Measurements from ENCODE around the gene PEX3.

PEX3 gene

DNA sequence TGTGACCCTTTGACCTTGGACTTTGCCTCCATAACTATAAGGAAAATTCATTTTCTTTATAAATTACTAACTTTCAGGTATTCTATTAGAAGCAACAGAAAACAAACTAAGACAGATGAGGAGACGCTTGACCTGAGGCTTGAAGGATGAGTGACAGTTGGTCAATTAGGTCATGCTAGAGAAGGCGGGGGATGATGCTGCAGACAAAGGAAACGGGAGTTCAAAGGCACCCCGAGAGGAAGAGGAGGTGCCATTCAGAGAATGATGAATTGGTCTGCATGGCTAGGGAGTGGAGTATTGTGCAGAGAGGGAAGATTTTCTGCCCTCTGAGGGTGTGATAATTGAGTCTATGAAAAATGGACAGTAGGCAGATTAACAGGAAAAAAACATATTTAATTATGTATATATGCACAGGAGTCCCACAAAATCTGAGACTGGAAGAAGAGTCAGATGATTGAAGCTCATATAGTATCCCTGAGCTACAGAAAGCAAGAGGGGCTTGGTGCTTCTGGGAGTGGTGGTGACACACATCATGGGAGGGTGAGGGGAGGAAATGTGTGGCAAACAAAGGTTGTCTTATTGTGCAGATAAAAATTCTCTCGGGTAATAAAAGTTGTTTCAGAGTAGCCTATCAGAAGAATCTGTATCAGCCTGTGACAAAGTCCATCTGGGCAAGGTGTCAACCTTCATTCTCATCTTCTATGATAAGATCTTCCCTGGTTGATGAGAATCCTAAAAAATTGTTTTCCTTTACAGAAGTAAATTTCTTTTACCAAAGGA, 81.3 kb downstream of the PEX3 start:
- TF ChIP-seq GATA3 (IDR thresholded peaks at IDR 0.05; ENCODE audit: low read depth, low read length) (no peak), GATA2 (IDR thresholded peaks at IDR 0.05; ENCODE audit: low read depth, low read length) (no peak)

- no peak for TF ChIP-seq GATA3 (IDR thresholded peaks at IDR 0.05; ENCODE audit: low read depth, low read length)
Observed at GRCh38 chr6:143535189-143535614, 84.6 kb downstream of the PEX3 start.

- TF ChIP-seq GATA3 (IDR thresholded peaks at IDR 0.05; ENCODE audit: low read depth, low read length) (no peak), GATA2 (IDR thresholded peaks at IDR 0.05; ENCODE audit: low read depth, low read length) (no peak)
Observed at GRCh38 chr6:143536461-143536865, 85.9 kb downstream of the PEX3 start.

GRCh38 chr6:143536866-143537691, 86.5 kb downstream of the PEX3 start:
- TF ChIP-seq GATA3 (IDR thresholded peaks at IDR 0.05; ENCODE audit: low read depth, low read length) (no peak), GATA2 (IDR thresholded peaks at IDR 0.05; ENCODE audit: low read depth, low read length) (no peak)

DNA sequence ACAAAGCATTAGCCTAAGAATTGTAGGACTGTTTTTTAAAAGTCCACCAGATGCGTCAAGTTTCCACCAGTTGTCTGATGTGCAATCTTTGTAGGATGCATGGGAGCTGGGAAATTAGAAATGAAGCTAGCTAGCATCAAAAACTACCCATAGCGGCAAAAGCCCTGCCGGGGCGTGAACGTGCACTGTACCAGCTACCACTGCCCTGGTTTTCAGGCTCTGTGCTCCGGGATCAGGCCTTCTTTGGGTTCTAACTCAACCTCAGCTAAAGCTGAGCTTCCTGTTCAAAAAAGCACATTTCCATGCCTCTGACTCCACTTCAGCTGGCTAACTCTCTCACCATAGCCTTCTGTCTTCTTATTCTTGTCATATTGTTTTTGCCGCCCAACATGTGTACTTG, 87.8 kb downstream of the PEX3 start:
- no peak for TF ChIP-seq GATA2 (IDR thresholded peaks at IDR 0.05; ENCODE audit: low read depth, low read length)
- TF ChIP-seq GATA3 (IDR thresholded peaks at IDR 0.05; ENCODE audit: low read depth, low read length) = no peak

DNA sequence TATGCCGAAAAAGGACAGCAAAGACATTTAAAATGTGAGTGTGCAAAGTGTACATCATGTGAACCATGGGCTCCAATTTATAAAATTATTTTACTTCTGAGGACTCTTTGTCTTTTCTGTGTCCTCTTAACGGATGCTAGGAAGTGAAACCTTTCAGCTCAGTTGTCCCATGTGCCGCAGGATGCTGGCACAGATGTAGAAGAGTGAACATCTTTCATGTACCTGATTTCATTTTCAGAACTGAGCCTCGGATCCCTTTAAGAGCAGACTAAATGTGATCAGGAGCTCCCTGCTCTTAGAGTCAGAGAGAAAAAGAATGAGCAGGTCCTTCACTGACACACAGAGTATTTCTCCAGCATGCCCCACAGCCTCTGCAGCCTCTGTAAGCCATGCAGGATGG, 88.5 kb downstream of the PEX3 start:
- TF ChIP-seq GATA3 (IDR thresholded peaks at IDR 0.05; ENCODE audit: low read depth, low read length) = no peak
- TF ChIP-seq GATA2 (IDR thresholded peaks at IDR 0.05; ENCODE audit: low read depth, low read length) = no peak

- TF ChIP-seq GATA2 (IDR thresholded peaks at IDR 0.05; ENCODE audit: low read depth, low read length) (no peak), GATA3 (IDR thresholded peaks at IDR 0.05; ENCODE audit: low read depth, low read length) (no peak)
Observed at GRCh38 chr6:143539734-143540133, 89.1 kb downstream of the PEX3 start.

DNA sequence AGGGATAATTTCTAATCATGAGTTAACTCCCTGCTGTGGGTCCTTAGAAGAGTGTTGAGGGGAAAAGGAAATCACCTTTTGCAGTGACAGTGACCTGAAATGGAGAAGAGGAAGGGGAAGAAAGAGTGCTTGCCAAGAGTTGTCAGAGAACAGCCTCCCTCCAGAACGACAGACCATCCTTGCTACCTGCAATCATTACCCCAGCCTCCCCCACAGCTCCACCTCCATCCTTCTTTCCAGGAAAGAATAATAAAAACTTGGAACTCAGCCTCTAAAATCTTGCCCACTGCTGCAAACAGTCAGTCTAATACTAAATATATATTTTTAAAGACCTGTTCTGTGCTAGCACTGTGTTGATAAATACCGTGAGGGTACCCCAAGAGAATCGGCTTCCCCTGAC, 89.6 kb downstream of the PEX3 start:
- TF ChIP-seq GATA2 (IDR thresholded peaks at IDR 0.05; ENCODE audit: low read depth, low read length) (no peak), GATA3 (IDR thresholded peaks at IDR 0.05; ENCODE audit: low read depth, low read length) (no peak)
